Lower leg skin (tissue), 4 donors: ENCODE results near the gene SFR1. TPM values are rescaled to one million over a fixed set of nuclear protein-coding genes. Genes with fewer than 3 reads are reported as not detected.
"Not testable (repeated sequence)": the region's sequence is repeated elsewhere in the genome, so short reads cannot be mapped to it uniquely, and the experiment has no call there.

Source experiments
- DNase-seq, 2 donors: peaks; one replicate each; pipeline ENCODE4 v3.0.0-alpha.2; 2019; ENCODE audit warnings: low spot score in 2 of 2
- H3K4me3 ChIP-seq: fragments of 200-600 bp; sonication (generic); 2 replicates; pipeline ENCODE4 v1.5.1; 2017; ENCODE audit warnings: mild to moderate bottlenecking, low read depth; ENCODE audit not compliant: poor library complexity, severe bottlenecking
- CTCF ChIP-seq, 3 donors: fragments of 450-650 bp; IDR thresholded peaks; one replicate each; pipeline ENCODE4 v1.5.1; 2016; ENCODE audit warnings: antibody characterized with exemption in 3 of 3, mild to moderate bottlenecking in 3 of 3, moderate library complexity in 2 of 3
- POLR2A ChIP-seq, 2 donors: fragments of 450-650 bp; IDR thresholded peaks; one replicate each; pipeline ENCODE4 v1.6.1; 2016 to 2017; ENCODE audit warnings: antibody characterized with exemption in 2 of 2, mild to moderate bottlenecking in 1 of 2, moderate library complexity in 1 of 2
- WGBS, 2 donors: methylation state at CpG; one replicate each; pipeline ENCODE4 v1.1.5; 2018; 5-methylcytosine and 5-hydroxymethylcytosine counted together
- intact Hi-C: fragments of 100-400 bp; cut with DNase I; formaldehyde crosslinking; loops from one replicate; pipeline ENCODE4 v1.15.0; 2023; ENCODE audit warnings: low total_unique reads
- total RNA-seq, 4 donors: library from RNA; depleted of rRNA; stranded (reverse); fragments of >200 nt; gene quantifications; one replicate each; pipeline ENCODE4 v1.1.0, GENCODE V29; 2016

The SFR1 gene
- total RNA-seq, 4 donors from 2014 or later: 2.1 to 10.0 (median 3.5) TPM

- DNase-seq: no peak
- no peak for TF ChIP-seq POLR2A (IDR thresholded peaks at IDR 0.05)
- TF ChIP-seq CTCF (IDR thresholded peaks at IDR 0.05): no peak
- H3K4me3 ChIP-seq: no peak overlapping the region
- intact Hi-C loops: no loop called here
These were observed 29.8 kb downstream of the SFR1 start for GRCh38 chr10:104151737-104152136.

GRCh38 chr10:104155591-104155990, 33.6 kb downstream of the SFR1 start:
- no peak for TF ChIP-seq POLR2A (IDR thresholded peaks at IDR 0.05)
- TF ChIP-seq CTCF (IDR thresholded peaks at IDR 0.05): no peak
- intact Hi-C loops: no loop called here
- WGBS, 2 donors: 95 to 97% methylated on average over 2 of the region's 2 CpGs

GRCh38 chr10:104170610-104171254, 48.8 kb downstream of the SFR1 start:
- H3K4me3 ChIP-seq: no peak overlapping the region
- no peak for TF ChIP-seq CTCF (IDR thresholded peaks at IDR 0.05)
- TF ChIP-seq POLR2A (IDR thresholded peaks at IDR 0.05): no peak
- DNase-seq: no peak
- intact Hi-C loops: no loop called here
- WGBS, 2 donors: 86 to 88% methylated on average over 5 of the region's 5 CpGs

More at GRCh38 chr10:104155591-104155990, 33.6 kb downstream of the SFR1 start:
- no peak overlapping the region for H3K4me3 ChIP-seq
- no peak for DNase-seq

GRCh38 chr10:104174136-104174535, 52.2 kb downstream of the SFR1 start:
- H3K4me3 ChIP-seq, intact Hi-C loops, DNase-seq: not testable (repeated sequence)
- WGBS, 2 donors: 88 to 97% methylated on average over 1 of the region's 1 CpG

Other genes starting within 250 kb of the SFR1 start
- 10 to 100 TPM; 13.0 to 33.3 (median 18.4) TPM for gene STN1, start 204.0 kb upstream of the SFR1 start, total RNA-seq
- 10 to 100 TPM; 49.2 to 68.6 (median 51.7) TPM for gene SLK, start 155.0 kb upstream of the SFR1 start, total RNA-seq
- gene COL17A1, start 36.3 kb upstream of the SFR1 start, total RNA-seq: 1,000 to 10,000 TPM in 1 of 4 donors, 100 to 1,000 TPM in 3; 653 to 1,410 (median 857) TPM
- gene CFAP43, start 110.2 kb downstream of the SFR1 start, total RNA-seq: 1 to 10 TPM in 1 of 4 donors, under 1 TPM in 3; 0.19 to 1.6 (median 0.50) TPM
- 10 to 100 TPM; 46.4 to 82.3 (median 69.9) TPM for gene GSTO1, start 132.7 kb downstream of the SFR1 start, total RNA-seq
- 10 to 100 TPM; 19.9 to 29.8 (median 22.6) TPM for gene GSTO2, start 147.0 kb downstream of the SFR1 start, total RNA-seq
- 100 to 1,000 TPM in 3 of 4 donors, 10 to 100 TPM in 1; 77.8 to 182 (median 141) TPM for gene ITPRIP, start 216.3 kb downstream of the SFR1 start, total RNA-seq
- under 1 TPM in 3 of 4 donors, not detected in 1; 0.42 to 0.55 (median 0.44) TPM for gene CFAP58, start 231.7 kb downstream of the SFR1 start, total RNA-seq